HG02571 (cell line): Measurements from ENCODE around the gene TEX38.

Source experiments
- ATAC-seq: cut with Tn5 transposase; IDR thresholded peaks from one replicate; pipeline ENCODE4 v1.9.1; 2021; ENCODE audit warnings: mild to moderate bottlenecking, moderate library complexity; ENCODE audit not compliant: unreplicated experiment

TEX38 gene

DNA sequence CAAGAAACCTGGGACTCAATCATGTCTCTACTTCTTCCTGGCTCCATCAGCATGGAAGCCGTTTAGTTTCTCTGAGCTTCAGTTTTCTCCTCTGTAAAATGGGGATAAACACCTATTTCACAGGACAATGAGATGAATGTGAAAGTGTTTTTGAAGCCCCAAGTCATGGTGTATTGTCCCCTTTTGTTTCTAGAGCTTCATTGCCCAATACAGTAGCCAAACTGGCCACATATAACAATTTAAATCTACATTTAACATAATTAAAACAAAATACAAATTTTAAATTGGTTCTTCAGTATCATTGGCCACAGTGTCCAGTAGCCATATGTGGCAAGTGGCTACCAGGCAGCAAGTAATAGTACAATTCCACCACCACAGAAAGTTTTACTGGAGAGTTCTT is 49.5 kb downstream of the TEX38 start:
- ATAC-seq: no peak

GRCh38 chr1:46721686-46722205 is 50.1 kb downstream of the TEX38 start:
- no peak for ATAC-seq
